ENCODE results near the gene MX1.

- TF ChIP-seq, protein P1, sequence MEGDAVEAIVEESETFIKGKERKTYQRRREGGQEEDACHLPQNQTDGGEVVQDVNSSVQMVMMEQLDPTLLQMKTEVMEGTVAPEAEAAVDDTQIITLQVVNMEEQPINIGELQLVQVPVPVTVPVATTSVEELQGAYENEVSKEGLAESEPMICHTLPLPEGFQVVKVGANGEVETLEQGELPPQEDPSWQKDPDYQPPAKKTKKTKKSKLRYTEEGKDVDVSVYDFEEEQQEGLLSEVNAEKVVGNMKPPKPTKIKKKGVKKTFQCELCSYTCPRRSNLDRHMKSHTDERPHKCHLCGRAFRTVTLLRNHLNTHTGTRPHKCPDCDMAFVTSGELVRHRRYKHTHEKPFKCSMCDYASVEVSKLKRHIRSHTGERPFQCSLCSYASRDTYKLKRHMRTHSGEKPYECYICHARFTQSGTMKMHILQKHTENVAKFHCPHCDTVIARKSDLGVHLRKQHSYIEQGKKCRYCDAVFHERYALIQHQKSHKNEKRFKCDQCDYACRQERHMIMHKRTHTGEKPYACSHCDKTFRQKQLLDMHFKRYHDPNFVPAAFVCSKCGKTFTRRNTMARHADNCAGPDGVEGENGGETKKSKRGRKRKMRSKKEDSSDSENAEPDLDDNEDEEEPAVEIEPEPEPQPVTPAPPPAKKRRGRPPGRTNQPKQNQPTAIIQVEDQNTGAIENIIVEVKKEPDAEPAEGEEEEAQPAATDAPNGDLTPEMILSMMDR (conservative IDR thresholded peaks at IDR 0.05 in 1 of 2, IDR thresholded peaks at IDR 0.05 in 1 of 2; ENCODE audit: low read depth in 1 of 2, low read length in 2 of 2) = no peak
- no peak for TF ChIP-seq EZH2 (IDR thresholded peaks at IDR 0.05; ENCODE audit: low read length, missing control alignments)
These were observed 38.2 kb upstream of the MX1 start for GRCh38 chr21:41387824-41388223.
